Activated naive CD8-positive, alpha-beta T cell treated with anti-CD3 and anti-CD28 coated beads, Interleukin-2, amount 50 U/mL, for 16 hours (primary cell): ENCODE data around the gene PSMC3.

Experiments
- DNase-seq: peaks from one replicate; pipeline ENCODE4 v3.0.0-alpha.2; 2020; ENCODE audit warnings: low read depth, low spot score

Gene PSMC3

GRCh38 chr11:47413908-47414684 lies 12.1 kb downstream of the PSMC3 start:
- DNase-seq: no peak

- DNase-seq: no peak
Measured at GRCh38 chr11:47413351-47413750, 12.9 kb downstream of the PSMC3 start.

- no peak for DNase-seq
Measured at GRCh38 chr11:47411884-47412746, 14.1 kb downstream of the PSMC3 start.

- DNase-seq: no peak
Measured at GRCh38 chr11:47410370-47411264, 15.6 kb downstream of the PSMC3 start.

GRCh38 chr11:47409440-47410369 lies 16.5 kb downstream of the PSMC3 start:
- DNase-seq: no peak

- DNase-seq: no peak
Measured at GRCh38 chr11:47408598-47409439, 17.4 kb downstream of the PSMC3 start.

GRCh38 chr11:47407746-47408590 lies 18.3 kb downstream of the PSMC3 start, which contains the start of gene SLC39A13:
SLC39A13 (plus strand) TSS chr11:47408590; CDS start chr11:47410095, 1,505 bp downstream.
- DNase-seq: peak; percentile 78

- DNase-seq: no peak
Measured at GRCh38 chr11:47406896-47407745, 19.1 kb downstream of the PSMC3 start.

GRCh38 chr11:47403571-47403970 lies 22.7 kb downstream of the PSMC3 start:
- no peak for DNase-seq

GRCh38 chr11:47403135-47403534 lies 23.1 kb downstream of the PSMC3 start:
- no peak for DNase-seq

GRCh38 chr11:47400768-47401279 lies 25.4 kb downstream of the PSMC3 start:
- no peak for DNase-seq

- no peak for DNase-seq
Measured at GRCh38 chr11:47399860-47400767, 26.1 kb downstream of the PSMC3 start.

GRCh38 chr11:47398551-47398950 lies 27.7 kb downstream of the PSMC3 start:
- DNase-seq: no peak

GRCh38 chr11:47398011-47398410 lies 28.2 kb downstream of the PSMC3 start:
- DNase-seq: no peak

GRCh38 chr11:47396049-47396320 lies 30.3 kb downstream of the PSMC3 start:
- no peak for DNase-seq

- DNase-seq: no peak
Measured at GRCh38 chr11:47395223-47396048, 30.8 kb downstream of the PSMC3 start.
